Globus pallidus (tissue), 1 donor: ENCODE data around the gene TMPRSS11B.
"Not testable (repeated sequence)": the region's sequence is repeated elsewhere in the genome, so short reads cannot be mapped to it uniquely, and the experiment has no call there.

Source experiments
- DNase-seq: peaks from one replicate; pipeline ENCODE4 v3.0.0-alpha.2; 2015; ENCODE audit warnings: low spot score

TMPRSS11B gene, protein sequence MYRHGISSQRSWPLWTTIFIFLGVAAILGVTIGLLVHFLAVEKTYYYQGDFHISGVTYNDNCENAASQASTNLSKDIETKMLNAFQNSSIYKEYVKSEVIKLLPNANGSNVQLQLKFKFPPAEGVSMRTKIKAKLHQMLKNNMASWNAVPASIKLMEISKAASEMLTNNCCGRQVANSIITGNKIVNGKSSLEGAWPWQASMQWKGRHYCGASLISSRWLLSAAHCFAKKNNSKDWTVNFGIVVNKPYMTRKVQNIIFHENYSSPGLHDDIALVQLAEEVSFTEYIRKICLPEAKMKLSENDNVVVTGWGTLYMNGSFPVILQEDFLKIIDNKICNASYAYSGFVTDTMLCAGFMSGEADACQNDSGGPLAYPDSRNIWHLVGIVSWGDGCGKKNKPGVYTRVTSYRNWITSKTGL

DNA sequence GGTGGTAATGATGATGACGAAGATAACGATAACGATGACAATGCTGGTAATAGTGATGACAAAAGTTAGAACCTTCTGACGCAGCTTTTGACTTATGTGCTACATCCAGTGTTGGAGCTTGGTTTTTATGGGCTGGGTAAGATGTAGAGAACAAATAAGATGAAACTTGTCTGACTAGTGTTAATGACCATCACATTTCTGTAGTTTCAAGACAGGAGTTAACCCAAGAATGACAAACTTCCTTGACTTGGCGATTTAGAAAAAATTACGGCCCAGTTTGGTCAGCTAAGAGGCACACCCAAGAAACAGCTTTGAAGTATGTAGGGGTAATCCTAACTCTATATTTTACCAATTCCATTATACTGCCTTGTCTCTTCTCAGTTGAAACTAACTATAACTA is at the start of gene TMPRSS11B:
Gene TMPRSS11B, minus strand, starts transcription at position 101 of the 400 bp plus-strand sequence. CDS start 136 bp downstream, outside the sequence.
- no peak for DNase-seq

DNA sequence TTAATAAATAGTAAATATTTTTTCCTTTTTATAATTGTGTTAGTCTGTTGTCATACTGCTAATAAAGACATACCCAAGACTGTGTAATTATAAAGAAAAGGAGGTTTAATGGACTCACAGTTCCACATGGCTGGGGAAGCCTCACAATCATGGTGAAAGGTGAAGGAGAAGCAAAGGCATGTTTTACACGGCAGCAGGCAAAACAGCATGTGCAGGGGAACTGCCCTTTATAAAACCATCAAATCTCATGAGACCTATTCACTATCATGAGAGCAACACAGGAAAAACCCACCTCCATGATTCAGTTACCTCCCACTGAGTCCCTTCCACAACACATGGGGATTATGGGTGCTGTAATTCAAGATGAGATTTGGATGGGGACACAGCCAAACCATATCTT is 45.8 kb upstream of the TMPRSS11B start:
- no peak for DNase-seq

DNA sequence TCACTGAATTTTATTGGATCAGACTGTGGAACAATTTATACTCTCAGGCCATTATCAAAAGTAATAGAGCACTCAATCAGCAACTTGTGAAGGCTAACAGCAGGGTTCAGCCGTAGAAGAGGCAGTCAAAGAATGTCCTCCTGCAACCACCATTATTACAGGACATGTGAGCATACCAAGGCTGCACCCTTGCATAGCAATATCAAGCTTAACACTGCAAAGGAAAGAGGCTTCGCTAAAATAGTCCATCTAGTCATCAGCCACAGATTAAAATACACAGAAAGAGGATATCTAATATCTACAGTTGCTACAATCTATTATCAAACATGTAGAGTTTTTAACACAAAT is 42.9 kb upstream of the TMPRSS11B start:
- DNase-seq = no peak

DNA sequence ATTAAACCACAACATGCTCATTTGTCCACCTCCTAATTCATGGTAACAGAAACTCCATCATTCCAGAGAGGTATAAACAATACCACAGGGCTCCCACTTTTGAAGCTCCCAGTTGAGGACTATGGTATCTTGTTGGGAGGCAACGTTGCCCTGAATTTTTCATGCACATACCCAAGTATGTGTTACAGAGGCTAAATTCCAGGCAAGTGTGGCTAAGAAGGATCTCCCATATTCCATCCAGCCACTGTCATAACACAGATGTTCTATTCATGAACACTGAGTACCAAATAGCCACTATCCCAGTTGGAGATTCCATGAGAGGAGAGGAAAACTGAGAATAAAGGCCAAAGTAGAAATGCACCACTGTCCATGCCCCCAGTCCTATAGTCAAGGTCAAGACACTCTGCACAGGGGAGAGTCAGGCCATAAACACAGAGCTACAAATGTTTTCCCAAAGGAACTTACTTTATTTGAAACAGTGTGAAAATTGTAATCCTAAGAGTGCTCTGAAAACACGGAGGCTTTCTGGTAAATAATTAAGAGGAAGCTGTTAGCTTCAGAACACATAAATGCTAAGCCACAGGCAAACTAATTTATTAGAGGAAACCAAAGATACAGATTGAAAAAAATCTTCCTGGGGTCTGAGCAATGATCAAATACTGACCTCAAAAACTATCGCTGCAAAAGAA is 42.4 kb upstream of the TMPRSS11B start:
- DNase-seq = no peak

DNA sequence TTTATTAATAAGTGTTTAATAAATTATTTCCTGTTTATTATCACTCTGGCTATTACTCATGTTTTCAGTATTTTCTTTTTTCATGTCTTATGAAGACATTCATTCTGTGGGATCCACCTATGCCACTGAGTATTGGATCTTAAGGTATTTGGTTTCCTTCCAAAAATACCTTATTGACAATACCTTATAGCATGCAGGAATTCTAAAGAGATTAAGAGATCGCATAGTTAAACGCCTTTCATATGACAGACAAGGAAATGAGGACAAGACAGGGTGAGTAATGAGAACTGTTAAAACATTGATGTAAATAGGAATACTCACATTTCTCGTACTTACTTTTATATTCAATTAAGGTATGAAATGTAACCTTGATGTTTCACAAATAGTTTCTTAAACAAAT is 38.2 kb upstream of the TMPRSS11B start:
- no peak for DNase-seq

DNA sequence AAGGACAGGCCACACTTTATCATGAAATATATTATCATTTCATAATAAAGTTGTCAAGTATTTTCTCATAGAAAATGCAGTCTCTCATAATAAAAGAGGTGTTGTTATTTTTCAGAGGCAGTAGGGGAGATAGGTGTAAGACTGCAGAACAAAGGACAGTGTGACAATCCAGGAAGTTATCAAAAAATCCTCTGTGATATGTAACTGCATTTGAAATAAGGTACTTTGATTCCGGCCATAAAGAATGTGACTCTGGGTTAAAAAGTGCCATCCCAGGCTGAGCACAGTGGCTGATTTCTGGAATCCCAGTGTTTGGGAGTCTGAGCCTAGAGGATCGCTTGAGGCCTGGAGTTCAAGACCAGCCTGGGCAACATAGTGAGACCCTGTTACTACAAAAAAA is 37.6 kb upstream of the TMPRSS11B start:
- DNase-seq = no peak

DNA sequence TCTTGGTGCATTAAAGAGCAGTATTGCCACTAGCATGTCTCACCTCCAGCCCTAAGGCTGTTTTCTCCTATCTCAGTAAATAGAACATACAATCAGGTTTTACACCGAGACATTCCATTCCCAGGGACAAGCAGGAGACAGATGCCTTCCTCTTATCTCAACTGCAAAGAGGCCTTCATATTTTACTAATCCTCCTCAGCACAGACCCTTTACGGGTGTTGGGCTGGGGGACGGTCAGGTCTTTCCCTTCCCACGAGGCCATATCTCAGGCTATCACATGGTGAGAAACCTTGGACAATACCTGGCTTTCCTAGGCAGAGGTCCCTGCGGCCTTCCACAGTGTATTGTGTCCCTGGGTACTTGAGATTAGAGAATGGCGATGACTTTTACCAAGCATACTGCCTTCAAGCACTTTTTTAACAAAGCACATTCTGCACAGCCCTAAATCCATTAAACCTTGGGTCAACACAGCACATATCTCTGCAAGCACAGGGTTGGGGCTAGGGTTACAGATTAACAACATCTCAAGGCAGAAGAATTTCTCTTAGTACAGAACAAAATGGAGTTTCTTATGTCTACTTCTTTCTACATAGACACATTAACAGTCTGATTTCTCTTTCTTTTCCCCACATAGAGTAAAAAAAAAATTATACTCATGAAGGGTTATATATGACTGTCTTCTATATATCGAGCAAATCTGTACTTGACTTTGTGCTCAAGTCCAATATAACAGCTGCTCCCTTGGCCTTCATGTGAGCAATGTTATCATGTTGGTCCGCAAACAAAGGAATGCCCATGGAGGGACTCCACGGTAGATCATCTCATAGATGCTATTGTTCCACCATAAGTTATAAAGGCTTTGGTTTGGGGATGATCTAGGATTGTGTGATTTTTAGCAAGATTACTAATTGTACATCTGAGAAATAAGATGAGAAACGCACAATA is 36.6 kb upstream of the TMPRSS11B start:
- not testable (repeated sequence) for DNase-seq

DNA sequence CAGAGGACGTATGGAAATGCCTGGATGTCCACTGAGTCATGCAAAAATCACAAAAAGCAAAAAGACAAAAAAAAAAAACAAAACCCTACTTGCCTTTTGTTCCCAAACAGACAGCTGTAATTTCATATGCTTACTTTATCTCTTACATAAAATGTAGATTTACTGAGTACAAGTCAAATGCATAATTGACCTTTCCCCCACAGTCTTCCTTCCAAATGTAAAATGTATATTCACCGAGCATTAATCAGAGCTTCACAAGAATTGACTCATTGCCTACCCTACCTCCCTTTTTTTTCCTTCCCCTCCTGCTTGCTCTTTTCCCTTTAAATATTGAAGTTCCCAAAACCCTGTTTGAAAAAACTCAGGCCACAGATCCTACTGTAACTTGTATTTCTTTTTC is 32.5 kb upstream of the TMPRSS11B start:
- no peak for DNase-seq

DNA sequence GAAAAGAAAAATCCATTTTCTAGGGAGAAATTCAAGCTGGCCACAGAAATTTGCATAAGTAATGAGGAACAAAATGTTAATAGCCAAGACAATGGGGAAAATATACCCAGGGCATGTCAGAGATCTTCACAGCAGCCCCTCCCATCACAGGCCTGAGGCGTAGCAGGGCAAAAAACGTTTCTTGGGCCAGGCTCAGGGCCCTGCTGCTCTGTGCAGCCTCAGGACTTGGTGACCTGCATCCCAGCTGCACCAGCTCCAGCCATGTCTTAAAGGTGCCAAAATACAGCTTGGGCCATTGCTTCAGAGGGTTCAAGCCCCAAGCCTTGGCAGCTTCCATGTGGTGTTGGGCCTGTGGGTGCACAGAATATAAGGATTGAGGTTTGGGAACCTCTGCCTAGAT is 32.1 kb upstream of the TMPRSS11B start:
- no peak for DNase-seq

DNA sequence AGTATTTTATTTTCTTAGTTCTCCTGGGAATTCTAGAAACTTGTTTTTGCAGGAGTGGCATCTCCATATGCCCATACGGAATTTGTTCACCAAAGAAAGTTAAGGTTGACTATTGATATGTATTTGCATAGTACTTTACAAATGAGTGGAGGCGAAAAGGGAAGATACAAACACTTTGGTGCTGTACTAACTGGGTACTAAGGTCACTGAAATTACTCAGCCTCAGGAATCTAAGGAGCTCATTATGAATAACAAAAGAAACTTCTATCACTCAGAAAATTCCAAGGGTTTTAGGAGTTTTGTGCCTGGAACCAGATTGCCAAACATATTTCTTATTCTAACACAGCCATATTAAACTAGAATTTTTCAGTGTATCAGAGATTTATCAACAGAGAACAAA is 27.4 kb upstream of the TMPRSS11B start:
- DNase-seq = no peak

DNA sequence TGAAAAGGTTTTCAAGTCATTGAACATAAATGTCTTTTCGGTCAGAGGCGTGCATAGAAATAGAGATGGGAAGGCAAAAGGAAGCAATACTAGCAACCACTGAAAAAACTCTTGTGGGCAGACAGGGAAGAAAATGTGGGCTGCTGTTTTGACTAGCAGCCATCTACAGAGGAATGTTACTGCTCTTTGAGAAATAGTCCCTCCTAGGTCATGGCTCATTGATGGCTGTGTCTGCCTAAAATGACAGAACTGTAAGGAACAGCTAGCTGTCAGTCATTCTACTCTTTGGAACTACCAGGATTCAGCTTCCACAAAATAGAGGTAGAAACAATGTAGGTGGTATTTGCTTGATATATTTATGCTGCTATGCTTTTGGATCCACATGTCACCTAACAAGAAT is 26.9 kb upstream of the TMPRSS11B start:
- peak; percentile 1 for DNase-seq

DNA sequence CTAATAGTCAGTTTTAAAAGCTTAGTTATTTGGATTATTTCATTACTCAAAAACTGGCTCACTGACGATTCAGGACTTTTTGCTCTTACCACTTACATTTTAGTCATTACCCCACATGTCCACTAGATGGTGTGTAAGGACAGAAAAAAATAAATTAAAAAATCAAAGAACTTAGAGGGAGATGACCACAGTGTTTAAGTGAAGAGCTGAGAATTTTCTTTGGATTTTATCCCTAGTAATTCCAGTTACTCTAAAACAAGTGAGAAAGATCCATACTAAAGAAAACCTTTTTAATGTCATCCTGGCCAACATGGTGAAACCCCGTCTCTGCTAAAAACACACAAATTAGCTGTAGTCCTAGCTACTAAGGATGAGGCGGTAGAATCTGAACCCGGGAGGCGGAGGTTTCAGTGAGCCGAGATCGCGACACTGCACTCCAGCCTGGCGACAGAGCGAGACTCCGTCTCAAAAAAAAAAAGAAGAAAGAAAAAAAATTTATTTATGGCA is 26.4 kb upstream of the TMPRSS11B start:
- peak; percentile 72 for DNase-seq

DNA sequence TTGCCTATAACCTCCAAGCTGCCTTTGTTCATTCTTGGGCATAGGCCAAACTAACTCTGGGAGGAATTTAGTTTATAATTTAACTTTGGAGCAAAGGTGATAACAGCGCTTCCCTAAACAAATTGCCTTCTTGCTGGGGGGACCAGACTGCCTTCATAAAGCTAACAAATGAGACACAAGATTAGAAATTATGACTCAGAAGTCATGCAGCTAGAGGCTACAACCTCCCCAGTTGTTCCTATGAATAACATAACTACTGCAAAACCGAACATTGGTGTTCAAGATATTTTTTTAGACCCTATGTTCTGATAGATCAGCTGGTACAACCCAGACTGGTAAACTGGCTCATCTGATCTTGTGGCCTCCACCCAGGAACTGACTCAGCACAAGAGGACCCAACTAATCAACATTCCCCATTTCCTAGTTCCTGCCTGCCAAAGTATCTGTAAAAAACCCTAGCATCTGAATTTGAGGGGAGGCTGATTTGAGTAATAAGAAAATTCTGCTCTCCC is 22.0 kb upstream of the TMPRSS11B start:
- DNase-seq = no peak

DNA sequence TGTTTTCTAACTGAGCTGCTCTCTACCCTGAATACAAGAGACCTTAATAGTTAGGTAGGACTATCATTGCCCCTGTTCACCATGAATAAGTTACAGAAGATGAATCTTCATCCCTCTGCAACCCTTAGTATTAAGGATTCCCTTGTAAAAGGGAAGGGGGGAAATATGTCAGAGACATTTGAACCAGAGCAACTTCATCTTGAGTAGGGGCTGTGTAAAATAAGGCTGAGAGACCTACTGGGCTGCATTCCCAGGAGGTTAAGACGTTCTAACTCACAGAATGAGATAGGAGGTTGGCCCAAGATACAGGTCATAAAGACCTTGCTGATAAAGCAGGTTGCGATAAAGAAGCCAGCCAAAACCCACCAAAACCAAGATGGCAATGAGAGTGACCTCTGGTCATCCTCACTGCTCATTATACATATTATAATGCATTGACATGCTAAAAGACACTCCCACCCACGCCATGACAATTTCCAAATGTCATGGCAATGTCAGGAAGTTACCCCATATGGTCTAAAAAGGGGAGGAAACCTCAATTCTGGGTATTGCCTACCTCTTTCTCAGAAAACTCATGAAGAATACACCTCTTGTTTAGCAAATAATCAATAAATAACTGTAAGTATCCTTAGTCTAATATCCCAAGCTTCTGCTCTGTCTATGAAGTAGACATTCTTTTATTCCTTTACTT is 19.5 kb upstream of the TMPRSS11B start:
- no peak for DNase-seq

DNA sequence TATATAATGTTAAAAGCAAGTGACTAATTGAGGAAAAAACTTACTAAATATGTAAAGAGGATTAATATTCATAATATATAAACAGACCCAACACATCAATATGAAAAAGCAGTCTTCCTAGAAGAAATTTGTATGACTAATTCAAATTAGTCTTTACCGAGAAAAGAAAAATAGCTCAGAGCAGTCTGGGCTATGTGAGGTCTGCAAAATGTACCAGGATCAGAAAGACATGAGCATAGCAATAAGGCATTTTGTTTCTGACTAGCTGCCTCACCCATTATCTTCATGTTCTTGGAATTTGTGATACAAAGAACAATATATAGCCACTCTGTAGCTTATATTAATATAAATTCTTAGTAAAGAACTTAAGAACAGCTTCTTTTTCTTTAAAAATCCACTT is 13.7 kb upstream of the TMPRSS11B start:
- DNase-seq = no peak

DNA sequence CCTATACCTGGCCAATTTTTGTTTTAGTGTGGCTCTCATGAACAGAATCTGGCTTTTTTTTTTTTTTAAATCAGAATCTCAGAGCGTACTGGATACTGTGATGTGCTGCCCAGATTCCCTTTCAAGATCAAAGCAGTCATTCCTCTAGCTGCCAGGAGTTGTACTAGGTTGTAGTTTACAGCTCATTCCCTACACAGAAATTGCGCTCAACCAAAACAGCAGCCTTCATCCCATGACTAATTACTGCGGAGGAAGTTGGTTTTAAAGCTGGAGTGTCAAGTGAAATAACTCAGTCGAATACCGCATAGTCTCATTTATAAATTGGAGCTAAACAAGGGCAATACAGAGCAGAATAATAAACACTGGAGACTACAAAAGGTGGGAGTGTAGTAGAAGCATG is 12.2 kb upstream of the TMPRSS11B start:
- DNase-seq = no peak

DNA sequence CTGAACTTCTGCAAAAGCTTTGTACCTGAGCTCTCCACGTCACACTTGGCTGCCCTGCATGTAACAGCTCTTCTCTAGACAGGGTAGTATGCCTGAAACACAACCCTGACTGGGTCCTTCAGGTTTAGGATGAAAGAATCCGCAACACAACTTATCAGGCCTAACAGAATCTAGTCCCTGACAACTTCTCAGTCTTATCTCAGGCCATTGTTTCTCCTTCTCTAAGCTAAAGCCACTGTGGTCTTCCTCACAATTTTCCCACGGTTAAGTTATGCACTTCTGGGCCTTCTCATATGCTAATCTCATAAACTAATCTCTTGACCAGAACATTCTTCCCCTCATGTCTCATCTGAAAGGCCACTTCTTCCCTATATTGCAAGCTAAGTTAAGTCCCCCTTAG is 10.8 kb upstream of the TMPRSS11B start:
- no peak for DNase-seq

DNA sequence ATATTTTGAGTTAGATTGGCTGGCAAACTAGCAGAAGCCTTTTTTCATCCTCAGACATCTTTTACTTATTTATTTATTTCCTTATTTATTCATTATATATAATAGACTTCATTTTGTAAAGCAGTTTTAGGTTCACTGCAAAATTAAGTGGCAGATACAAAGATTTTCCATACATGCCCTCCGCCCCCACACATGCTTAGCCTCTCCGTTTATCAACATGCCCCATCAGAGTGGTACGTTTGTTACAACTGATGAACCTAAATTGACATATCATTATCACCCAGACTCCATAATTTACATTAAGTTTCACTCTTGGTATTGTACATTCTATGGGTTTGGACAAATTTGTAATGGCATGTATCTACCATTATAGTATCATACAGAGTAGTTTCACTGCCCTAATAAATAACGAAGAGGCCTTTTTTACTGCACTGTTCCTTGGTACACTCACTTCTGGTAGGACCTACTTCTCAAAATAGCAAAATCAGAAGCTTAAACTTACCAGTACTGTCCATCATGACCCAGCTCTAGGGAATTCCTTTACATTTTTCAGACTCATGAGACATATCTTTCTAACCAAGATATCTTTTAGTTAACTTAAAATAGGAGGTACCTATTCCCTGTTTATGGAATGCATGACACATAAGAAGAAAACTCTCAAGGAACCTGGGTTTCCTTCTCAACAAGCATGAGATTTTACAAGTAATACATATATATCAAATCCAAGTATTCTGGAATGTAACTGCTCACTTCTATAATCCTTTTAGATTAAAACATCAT is 4.8 kb upstream of the TMPRSS11B start:
- no peak for DNase-seq

DNA sequence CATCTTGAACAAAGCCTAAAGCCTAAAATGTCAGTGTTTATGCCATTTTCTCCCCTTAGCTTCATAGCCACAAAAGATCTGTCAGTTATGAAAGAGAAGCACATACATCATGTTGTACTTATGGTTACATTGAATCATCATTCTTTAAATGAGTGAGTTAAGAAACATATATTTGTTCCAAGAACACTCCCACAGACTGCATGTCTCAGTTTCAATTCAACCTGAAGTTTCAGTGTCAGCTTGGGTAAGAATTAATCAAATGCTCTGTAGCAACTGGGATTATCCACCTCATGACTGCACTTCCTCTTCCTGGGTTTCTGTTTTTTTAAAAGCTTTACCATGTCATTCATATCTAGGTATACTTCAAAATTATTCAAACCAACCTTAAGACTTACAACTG is 3.9 kb upstream of the TMPRSS11B start:
- DNase-seq = no peak

DNA sequence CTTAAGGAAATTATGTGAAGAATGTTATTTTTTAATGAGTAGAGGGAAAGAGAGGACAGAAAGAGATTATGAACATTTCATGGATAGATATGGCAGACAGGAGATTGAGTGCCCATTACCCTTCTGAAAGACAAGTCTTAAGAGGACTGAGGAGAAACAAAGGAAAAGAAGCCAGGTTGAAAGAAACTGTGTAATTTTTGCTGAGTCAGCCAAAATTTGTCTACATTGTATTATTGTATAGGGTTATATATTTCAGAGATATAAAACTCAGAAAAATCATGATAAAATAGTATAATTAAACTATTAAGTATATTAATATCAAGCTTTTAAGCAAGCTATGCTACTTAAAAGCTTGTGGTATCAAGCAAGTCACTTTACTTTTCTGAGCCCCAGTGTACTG is 4.9 kb downstream of the TMPRSS11B start:
- DNase-seq = no peak

DNA sequence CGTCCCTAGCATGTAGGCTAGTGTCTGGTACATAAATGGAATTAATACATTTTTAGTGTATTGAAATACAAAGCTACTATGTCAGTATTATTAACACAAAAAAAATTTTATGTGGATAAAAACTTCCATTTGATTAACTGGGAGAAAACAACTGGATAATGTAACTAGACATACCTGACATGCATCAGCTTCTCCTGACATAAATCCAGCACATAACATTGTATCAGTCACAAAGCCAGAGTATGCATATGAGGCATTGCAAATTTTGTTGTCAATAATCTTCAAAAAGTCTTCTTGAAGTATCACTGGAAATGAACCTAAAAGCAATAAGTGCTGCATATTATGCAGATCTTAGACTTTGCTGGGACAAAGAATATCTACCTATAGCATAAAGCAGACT is 16.9 kb downstream of the TMPRSS11B start:
- no peak for DNase-seq
